HG02870 (cell line): ENCODE data around the gene YWHAE.
"Not testable (repeated sequence)": the region's sequence is repeated elsewhere in the genome, so short reads cannot be mapped to it uniquely, and the experiment has no call there.

Source experiments
- ATAC-seq: cut with Tn5 transposase; IDR thresholded peaks from one replicate; pipeline ENCODE4 v1.9.1; 2021; ENCODE audit warnings: mild to moderate bottlenecking, moderate library complexity; ENCODE audit not compliant: unreplicated experiment

YWHAE gene

GRCh38 chr17:1375615-1376014, 24.4 kb downstream of the YWHAE start:
- no peak for ATAC-seq

GRCh38 chr17:1374431-1375177, 25.4 kb downstream of the YWHAE start:
- ATAC-seq, result no peak

- ATAC-seq, result no peak
Observed at GRCh38 chr17:1373707-1374237, 26.2 kb downstream of the YWHAE start.

DNA sequence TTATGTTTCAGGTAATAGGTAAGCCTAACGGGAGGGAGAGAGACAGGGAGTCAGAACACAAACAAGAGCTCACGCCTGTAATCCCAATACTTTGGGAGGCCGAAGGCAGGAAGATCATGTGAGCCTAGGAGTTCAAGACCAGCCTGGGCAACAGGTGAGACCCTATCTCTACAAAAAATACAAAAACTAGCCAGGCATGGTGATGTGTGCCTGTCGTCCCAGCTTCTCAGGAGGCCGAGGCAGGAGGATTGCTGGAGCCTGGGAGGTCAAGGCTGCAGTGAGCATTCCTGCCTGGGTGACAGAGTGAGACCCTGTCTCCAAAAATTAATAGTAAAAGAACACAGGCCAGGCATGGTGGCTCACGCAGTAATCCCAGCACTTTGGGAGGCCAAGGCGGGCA, 27.4 kb downstream of the YWHAE start:
- no peak for ATAC-seq

DNA sequence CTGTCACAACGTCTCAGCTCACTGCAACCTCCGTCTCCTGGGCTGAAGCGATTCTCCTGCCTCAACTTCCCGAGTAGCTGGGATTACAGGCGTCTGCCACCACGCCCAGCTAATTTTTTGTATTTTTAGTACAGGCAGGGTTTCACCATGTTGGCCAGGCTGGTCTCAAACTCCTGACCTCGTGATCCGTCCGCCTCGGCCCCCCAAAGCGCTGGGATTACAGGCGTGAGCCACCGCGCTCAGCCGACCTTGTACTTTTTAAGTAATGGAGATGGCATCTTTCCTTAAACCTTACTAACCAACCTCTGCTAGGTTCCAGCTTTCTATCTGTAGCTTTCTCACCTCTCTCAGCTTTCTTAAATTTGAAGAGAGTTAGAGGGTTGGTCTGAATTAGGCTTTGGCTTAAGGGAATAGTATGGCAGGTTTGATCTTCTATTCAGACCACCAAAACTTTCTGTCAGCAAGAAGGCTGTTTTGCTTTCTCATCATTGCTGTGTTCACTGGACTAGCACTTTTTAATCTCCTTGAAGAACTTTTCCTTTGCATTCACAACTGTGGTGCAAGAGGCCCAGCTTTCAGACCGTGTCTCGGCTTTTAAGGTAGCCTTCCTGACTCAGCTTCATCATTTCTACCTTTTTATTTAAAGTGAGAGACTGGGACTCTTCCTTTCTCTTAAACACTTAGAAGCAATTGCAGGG, 28.0 kb downstream of the YWHAE start:
- no peak for ATAC-seq

- no peak for ATAC-seq
Observed at GRCh38 chr17:1368588-1368987, 31.4 kb downstream of the YWHAE start.

DNA sequence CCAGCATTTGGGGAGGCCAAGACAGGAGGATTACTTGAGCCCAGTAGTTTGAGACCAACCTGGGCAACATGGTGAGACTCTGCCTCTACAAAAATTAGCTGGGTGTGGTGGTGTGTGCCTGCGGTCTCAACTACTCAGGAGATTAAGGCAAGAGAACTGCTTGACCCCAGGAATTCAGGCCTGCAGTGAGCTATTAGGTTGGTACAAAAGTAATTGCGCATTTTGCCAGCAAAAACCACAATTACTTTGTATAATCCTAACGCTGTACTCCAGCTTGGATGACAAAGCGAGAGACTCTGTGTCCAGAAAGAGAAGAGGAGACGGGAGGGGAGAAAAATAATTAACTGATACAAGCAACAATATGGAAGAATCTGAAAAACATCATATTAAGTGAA, 32.7 kb downstream of the YWHAE start:
- ATAC-seq, result no peak

GRCh38 chr17:1366234-1366633, 33.8 kb downstream of the YWHAE start:
- no peak for ATAC-seq

GRCh38 chr17:1365445-1366039, 34.5 kb downstream of the YWHAE start:
- ATAC-seq, result no peak

- ATAC-seq, result no peak
Observed at GRCh38 chr17:1362964-1363363, 37.1 kb downstream of the YWHAE start.

DNA sequence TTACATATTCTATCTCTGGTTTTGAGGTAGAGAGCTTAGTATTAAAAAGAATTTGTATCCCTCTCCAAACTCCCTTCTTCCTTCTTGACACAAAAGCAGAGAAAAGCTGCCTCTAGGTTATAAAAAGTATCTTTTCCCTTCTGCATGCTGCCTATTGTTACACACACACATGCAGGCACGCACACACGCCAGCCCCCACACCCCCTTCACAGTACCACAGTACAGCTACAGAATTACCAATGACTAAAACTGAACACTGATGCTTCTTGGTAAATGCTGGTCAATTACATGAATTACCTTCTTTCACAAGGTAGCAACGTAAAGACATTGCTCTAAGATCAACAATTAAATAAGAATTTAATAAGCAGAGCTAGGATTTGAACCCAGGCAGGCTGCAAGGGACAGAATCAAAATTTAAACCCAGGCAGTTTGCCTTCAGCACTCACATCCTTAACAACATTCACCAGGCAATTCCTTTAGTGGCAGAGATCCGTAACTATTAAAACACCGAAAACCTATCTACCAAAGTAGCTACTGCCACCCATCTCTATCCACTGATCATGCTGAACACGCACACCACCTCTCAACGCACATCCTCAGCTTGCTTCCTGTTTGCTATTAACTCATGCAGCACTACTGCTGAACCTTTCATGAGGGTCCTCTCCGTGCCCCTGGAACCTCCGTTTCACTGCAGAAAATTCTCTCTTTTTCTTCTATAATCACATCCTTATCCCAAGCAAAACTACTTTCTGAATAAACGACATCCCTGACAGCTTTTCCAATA, 37.8 kb downstream of the YWHAE start:
- no peak for ATAC-seq

- no peak for ATAC-seq
Observed at GRCh38 chr17:1360975-1361374, 39.0 kb downstream of the YWHAE start.

DNA sequence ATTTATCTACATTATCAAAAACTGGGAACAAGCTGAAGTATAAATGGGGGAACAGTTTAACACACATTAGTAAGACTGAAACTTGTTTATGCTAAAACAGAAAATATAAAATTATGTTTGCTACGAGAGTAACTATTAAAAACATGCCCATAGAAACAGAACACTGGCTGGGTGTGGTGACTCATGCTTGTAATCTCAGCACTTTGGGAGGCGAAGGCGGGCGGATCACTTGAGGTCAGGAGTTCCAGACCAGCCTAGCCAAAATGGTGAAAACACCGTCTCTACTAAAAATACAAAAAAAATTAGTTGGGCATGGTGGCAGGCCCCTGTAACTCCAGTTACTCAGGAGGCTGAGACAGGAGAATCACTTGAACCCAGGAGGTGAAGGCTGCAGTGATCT, 39.7 kb downstream of the YWHAE start:
- not testable (repeated sequence) for ATAC-seq

GRCh38 chr17:1354030-1354429, 46.0 kb downstream of the YWHAE start:
- no peak for ATAC-seq

DNA sequence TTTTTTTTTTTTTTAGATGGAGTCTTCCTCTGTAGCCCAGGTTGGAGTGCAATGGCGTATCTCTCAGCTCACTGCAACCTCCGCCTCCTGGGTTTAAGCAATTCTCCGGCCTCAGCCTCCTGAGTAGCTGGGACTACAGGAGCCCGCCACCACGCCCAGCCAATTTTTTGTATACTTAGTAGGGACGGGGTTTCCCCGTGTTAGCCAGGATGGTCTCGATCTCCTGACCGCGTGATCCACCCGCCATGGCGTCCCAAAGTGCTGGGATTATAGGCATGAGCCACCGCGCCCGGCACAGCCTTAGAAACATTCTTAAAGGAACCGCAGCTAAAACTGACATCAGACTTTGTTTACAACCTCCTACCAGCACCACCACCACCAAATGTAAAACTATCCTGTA, 47.5 kb downstream of the YWHAE start:
- ATAC-seq, result not testable (repeated sequence)

DNA sequence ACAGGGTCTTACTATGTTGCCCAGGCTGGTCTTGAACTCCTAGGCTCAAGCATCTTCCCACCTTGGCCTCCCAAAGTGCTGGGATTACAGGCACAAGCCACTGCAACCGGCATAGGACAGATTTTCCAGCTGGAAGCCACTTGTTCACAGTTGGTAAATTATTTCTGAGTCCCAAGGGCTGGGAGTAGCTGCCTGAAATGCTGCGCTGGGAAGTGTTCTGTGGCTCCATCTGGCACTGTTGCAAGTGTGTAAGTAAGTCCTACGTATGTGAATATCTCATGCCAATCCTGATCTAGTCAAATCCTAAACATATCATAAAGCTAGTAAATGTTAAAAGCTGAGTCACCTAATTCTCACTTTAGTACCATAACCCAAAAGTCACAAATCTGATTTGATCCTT, 48.1 kb downstream of the YWHAE start:
- ATAC-seq, result no peak

GRCh38 chr17:1351275-1351674, 48.7 kb downstream of the YWHAE start:
- no peak for ATAC-seq

- ATAC-seq, result no peak
Observed at GRCh38 chr17:1347589-1348323, 52.3 kb downstream of the YWHAE start.

GRCh38 chr17:1344521-1344920, 55.5 kb downstream of the YWHAE start:
- no peak for ATAC-seq

DNA sequence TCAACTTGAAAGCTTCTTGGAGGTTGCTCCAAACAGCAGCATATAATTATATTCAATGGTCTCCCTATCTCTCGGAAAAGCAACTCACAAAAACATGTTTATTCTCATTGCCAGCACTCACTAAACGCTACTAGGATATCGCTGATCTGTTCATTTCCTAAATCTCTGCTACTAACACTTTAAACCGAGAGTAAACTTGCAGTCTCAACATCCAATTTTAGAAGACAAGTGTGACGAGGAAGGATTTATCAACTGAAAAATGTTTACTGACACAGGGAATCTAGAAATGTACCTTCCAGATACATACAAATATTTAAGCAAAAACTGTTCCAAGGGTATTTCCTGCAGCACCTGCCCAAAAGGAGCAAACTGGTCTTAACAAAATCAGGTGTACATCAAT, 56.5 kb downstream of the YWHAE start:
- ATAC-seq, result no peak
